Measurements from ENCODE around the gene PDE3B.

DNA sequence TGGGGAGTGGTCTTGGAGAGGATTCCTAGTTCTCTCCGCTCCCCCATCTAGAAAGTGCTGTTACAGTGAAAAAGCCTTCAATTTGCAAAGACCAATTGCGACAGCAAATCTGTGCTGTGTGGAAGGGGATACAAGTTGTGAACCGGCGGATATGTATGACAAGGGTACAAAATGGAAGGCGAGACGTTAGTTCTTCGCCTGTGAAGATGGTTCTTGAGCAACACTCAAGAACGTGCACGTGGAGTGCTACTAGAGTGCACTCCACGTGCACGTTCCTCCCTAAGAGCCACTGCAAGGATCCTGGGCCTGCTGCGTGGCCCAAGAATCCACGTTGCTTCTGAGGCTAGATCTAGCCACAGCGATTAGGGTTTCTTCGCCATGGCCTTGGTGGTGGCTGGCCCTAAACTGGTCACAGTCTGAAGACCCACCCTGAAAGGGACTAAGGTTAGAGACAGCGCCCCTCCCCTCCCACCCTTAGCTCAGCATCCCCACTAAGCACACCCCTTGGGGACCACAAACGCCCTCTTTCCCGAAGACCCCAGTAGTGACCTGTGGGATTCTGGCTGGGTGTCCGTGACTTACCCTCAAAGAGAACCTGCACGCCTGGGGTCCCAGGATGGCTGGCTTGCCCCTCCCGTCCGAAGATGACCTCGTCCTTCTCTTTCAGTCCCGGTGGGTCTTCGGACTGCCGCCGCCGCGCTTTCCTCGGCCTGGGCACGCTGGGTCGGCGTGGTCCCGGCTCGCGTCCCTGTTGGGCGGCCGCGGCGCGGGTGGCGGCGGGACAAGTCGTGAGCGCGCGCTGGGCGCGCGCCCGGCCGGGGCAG, 519 bp upstream of the PDE3B start:
- TF ChIP-seq YY1 (IDR thresholded peaks at IDR 0.05; ENCODE audit: insufficient read depth, insufficient read length) = no peak
- no peak for TF ChIP-seq SUZ12 (IDR thresholded peaks at IDR 0.05; ENCODE audit: extremely low read depth, insufficient read depth, insufficient read length)
